ENCODE results near the gene FAM221A.
A peak's percentile ranks its signal among the peaks of the same experiment; 100 is the strongest.
"Not testable (repeated sequence)": the region's sequence is repeated elsewhere in the genome, so short reads cannot be mapped to it uniquely, and the experiment has no call there.

The FAM221A gene

GRCh38 chr7:23679898-23680413 lies at the start of gene FAM221A:
TSS of gene FAM221A (plus strand) at chr7:23680199. CDS start at chr7:23680219, 20 bp downstream.
- DNase-seq: peak; percentile 74

DNA sequence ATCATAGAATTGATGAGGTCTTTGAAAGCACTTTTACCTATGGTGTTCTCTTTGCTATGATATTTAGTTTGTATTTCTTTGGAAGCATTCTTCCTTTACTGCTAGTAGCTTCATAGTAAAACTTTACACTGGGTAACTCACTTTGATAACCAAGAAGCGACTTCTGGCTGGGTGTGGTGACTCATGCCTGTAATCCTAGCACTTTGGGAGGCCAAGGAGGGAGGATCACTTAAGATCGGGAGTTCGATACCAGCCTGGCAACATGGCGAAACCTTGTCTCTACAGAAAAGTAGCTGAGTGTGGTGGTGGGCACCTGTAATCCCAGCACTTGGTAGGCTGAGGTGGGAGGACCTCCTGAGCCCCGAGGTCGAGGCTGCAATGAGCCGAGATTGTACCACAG lies 46.6 kb upstream of the FAM221A start:
- DNase-seq: no peak

DNA sequence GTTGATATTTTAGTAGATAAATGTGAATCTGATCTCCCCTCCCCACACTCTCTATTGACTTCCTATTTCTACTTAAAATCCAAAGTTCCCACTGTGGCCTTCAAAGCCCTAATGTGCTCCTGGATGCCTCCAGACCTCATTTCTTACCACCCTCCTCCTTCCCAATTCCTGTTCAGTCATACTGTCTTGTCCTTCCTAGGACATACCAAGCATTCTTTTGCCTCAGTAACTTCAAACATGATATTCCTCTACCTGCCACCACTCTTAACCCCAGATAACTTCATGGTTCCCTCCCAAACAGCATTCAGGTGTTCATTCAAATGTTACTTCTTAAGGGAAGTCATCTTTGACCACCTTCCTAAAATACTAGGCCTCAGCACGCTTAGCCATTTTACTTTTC lies 34.2 kb upstream of the FAM221A start:
- no peak for DNase-seq

GRCh38 chr7:23653942-23654341 lies 26.1 kb upstream of the FAM221A start:
- no peak for DNase-seq

- no peak for DNase-seq
Measured at GRCh38 chr7:23654508-23654907, 25.5 kb upstream of the FAM221A start.

DNA sequence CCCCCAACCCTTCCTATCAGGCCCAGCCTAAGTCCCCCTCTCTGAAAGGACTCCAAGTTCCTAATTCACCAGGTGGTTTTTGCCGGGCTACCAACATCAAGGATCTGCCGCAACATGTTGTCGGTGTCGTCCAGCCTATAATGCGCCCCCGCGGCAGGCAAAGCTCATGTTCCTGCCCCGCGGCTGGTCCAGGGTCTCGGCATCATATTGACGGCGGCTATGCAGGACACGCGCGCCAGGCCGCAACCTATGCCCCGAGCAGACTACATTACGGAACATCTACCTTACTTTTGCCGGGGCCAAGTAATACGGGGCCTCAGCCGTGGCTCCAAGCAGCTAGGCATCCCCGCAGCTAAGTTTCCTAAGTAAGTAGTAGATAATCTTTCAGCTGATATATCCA lies 24.6 kb upstream of the FAM221A start:
- DNase-seq: no peak

GRCh38 chr7:23658831-23659427 lies 21.1 kb upstream of the FAM221A start:
- DNase-seq: no peak

GRCh38 chr7:23661385-23661784 lies 18.6 kb upstream of the FAM221A start:
- no peak for DNase-seq

DNA sequence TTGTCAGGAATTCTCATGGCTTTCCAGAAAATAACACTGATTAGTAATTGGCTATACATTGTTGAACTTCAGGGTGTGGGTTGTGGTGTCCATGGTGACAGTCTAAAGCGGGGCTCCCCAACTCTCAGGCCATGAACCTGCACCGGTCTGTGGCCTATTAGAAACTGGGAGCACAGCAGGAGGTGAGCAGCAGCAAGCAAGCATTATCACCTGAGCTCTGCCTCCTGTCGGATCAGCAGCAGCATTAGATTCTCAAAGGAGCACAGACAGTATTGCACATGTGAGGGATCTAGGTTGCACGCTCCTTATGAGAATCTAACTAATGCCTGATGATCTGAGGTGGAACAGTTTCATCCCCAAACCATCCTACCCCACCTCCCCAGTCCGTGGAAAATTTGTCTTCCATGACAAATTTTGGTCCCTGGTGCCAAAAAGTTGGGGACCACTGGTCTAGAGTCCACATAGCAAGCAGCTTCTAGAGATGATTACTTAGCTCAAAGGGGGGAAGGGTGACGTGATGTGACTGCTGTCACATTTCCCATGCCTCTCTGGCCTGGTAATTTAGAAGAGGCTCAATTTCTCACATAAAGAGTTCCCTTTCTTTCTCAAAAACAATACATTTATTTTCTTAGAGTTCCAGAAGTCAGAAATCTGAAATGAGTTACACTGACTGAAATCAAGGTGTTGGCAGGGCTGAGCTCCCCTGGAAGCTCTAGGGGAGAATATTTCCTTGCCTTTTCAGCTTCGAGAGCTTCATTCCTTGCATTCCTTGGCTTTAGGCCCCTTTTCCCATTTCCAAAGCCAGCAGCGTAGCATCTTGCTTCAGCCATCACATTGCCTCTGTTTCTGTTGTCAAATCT lies 17.6 kb upstream of the FAM221A start:
- DNase-seq: no peak

DNA sequence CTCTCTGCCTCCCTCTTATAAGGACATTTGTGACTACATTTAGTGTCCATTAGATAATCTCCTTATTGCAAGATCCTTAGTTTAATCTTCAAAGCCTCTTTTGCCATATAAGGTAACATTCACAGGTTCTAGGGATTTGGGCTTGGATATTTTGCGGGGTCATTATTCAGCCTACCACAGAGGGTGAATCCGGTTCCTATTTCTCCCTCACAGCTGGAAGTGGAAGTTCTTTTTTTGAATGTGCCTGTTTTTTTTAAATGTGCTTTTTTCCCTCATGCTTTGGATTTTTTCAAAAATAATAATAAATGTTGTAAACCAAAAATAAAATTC lies 17.1 kb upstream of the FAM221A start:
- no peak for DNase-seq

DNA sequence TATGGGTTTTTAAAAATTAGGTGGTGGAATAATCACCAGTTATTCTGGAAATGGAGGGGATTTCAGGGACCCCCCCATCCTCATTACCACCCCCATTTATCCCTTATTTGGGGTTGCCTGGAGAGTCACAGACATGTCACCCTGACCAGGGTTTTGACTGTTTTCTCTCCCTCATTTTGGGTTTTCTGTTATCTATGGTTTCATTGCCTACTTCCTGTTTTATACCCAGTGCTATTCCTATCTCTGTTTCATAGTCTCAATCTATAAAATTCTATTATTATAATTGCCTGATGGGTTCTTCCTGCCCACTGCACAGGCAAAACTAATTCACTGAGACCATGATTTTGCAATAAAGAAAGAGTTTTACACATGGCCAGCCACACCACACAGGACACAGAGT lies 15.9 kb upstream of the FAM221A start:
- DNase-seq: no peak

DNA sequence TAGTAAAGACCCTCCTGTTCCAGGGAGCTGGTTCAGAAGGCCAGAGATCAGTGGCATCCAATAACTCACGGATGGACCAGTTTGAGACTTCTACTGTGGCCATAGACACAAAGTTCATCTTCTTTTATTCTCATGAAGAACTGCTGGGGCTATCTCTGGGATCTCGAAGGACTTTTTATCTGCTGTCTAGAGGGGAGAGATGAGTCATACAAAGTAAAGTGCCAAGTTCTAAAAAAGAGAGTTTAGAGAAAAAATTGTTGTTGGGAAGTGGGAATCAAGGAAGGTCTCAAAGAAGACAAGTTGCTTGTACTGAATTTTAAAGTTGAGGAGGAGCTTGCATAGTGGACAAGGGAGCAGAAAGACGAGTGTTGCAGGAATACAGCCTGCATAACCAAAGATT lies 8.0 kb upstream of the FAM221A start:
- no peak for DNase-seq

DNA sequence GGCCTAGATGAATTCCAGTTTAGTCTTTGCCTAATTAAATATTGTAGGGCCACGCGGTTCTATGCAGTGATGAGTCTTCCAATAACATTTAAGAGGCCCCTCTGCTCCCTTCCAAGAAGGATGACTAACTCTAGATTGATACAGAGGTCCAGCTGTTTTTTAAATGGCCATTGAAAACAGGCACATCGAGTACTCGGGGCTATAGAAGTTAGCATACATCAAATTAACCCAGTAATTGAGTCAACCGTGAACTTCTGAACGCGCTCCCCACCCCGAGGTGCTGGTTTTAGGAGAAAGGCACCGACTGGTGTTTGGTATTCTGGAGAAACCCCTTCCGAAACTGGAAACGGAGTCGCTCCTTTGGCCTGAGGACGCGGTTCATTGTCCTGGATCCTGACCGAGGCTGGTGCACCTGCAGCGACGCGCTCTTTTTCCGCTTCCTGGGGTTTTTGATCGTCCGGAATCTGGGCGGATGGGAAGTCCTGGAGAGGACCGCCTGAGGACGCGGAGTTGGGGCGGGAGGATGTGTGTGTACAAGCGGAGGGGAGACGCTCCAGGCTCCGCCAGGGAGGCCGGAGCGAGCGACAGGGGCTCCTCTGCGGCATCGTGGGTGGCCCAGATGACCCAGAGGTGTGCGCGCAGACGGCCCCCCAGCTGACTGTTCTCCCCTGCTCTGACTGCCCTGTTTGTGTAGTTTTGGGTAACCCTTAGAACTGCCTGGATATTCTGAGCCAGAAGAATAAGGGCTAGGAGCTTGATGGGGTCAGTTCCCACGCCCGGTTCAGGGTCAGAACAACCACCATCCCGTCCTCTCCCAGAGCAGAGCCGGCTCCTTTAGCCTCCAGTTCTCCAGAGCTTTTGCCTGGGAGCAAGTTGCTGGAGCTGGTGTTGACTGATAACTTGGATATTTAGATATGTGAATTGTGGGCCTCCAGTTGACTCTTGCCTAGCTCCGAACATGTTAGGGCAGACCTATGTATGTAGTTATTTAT lies 711 bp downstream of the FAM221A start:
- peak; percentile 32 for DNase-seq

- DNase-seq: not testable (repeated sequence)
Measured at GRCh38 chr7:23684041-23684440, 4.0 kb downstream of the FAM221A start.

DNA sequence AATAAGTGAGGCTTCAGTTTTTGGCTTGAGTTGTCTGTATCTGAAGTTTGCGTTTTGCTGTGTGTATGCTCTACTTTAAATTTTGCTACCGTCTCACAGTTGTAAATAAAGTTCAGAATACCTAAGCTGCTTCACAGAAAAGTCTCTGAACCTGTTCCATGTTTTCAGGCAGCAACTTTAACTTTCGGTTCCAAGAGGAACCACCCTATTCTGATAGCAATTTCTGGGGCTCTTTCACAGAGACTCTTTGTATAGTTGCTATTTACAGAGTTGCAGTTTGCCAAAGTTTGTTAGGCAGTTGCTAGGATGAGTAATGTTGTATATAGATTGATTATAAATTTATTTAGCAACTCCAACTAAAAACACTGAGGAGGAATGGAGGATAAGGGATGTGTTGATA lies 5.7 kb downstream of the FAM221A start:
- DNase-seq: no peak

GRCh38 chr7:23687011-23687410 lies 7.0 kb downstream of the FAM221A start:
- no peak for DNase-seq

DNA sequence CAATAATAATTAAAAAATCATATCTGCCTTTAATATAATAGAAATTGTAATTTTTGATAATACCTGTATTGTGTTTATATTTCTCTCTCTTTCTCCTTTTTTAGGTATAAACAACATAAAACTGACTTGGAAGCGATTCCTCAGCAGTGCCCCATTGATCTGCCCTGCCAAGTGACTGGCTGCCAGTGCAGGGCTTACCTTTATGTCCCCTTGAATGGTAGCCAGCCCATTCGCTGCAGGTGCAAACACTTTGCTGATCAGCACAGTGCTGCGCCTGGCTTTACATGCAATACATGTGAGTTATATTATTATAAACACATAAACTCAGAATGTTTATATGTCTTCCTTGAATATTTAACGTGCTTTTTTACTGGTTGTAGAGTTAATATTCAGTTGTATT lies 9.2 kb downstream of the FAM221A start:
- no peak for DNase-seq

- DNase-seq: no peak
Measured at GRCh38 chr7:23691320-23691719, 11.3 kb downstream of the FAM221A start.

DNA sequence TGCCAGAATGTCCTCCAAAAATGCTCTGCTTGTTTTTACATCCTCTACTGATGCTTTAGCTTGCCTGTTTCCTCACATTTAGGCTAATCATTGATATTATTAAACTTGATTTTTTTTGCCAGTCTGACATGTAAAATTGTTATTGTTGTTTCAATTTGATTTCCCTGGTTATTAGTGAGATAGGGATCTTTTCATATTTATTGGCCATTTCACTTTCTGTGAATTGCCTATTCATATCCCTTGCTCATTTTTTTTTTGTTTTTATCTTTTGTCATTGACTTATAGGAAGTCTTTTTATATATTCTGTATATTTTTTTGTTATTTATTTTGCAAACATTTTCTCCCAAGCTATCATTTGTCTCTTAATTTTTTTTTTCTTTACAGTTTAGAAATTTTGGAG lies 13.2 kb downstream of the FAM221A start:
- DNase-seq: no peak

DNA sequence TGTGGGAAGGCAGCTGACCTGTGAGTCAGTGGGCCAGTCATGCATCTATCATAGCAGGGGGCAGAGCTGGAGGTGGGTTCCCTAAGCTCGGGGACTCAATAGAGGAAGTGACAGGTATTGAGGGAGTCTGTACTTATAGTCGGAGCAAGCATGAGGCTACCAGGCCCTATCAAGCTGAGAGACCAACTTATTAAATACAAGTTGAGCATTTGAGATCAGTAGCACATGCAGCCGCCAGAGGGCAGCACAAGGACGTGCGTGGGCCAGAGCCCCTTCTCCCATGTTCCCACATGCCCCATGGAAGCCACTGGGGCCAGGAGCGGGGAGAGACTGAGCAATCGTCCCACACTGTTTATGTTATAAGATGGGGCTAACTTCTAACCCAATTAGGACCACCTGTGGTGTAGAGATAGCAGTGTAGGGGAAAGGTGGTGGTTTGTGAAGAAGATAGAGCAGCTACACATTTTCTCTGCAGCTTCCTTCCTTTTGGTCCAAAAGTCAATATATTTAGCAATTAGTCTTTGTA lies 17.0 kb downstream of the FAM221A start:
- peak; percentile 28 for DNase-seq

- no peak for DNase-seq
Measured at GRCh38 chr7:23698822-23699221, 18.8 kb downstream of the FAM221A start.

DNA sequence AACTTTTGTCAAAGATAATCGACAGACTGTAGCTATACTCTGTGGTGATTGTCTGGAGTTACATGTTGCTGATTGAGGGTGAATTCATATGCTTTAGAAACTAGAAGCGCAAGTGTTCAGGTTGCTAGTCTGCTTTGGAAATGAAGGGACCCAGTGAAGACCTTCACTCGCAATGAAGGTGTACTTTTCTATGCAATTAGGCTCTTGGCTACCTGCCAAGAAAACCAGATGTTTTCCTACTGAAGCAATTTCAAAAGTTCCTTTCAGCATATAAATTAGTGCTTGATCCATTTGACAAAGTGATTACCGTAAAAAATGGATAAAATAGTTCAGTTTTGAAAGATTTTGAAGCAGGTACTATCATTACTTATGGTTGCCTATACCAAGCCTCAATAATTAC lies 20.0 kb downstream of the FAM221A start:
- no peak for DNase-seq
